HEK293 (cell line): Measurements from ENCODE around the gene AKIP1.

ENCODE experiments used
- FEZF1 ChIP-seq: fragments of 450-650 bp; formaldehyde crosslinking; IDR thresholded peaks from 2 replicates; pipeline ENCODE4 v1.5.1; 2016; ENCODE audit warnings: missing biosample characterization, missing genetic modification characterization
- GLIS2 ChIP-seq: fragments of 450-650 bp; formaldehyde crosslinking; IDR thresholded peaks from 2 replicates; pipeline ENCODE4 v1.5.1; 2016; ENCODE audit warnings: missing biosample characterization, missing genetic modification characterization
- HOXA7 ChIP-seq: sonication (generic); formaldehyde crosslinking; IDR thresholded peaks from 2 replicates; pipeline ENCODE4 v1.8.1; 2022; ENCODE audit warnings: missing genetic modification reagents, borderline replicate concordance
- KLF10 ChIP-seq: fragments of 450-650 bp; IDR thresholded peaks from 2 replicates; pipeline ENCODE4 v1.5.1; 2018; ENCODE audit warnings: missing biosample characterization, mild to moderate bottlenecking, missing genetic modification characterization
- KLF7 ChIP-seq: fragments of 450-650 bp; formaldehyde crosslinking; IDR thresholded peaks from 2 replicates; pipeline ENCODE4 v1.5.1; 2016; ENCODE audit warnings: missing biosample characterization, missing genetic modification characterization, borderline replicate concordance
- KLF9 ChIP-seq: fragments of 450-650 bp; formaldehyde crosslinking; IDR thresholded peaks from 2 replicates; pipeline ENCODE4 v1.5.1; 2016; ENCODE audit warnings: missing biosample characterization, missing genetic modification characterization, low read depth
- MYNN ChIP-seq: fragments of 450-650 bp; formaldehyde crosslinking; IDR thresholded peaks from 2 replicates; pipeline ENCODE4 v1.5.1; 2016; ENCODE audit warnings: missing biosample characterization, missing genetic modification characterization, borderline replicate concordance
- SCRT1 ChIP-seq: fragments of 450-650 bp; formaldehyde crosslinking; IDR thresholded peaks from 2 replicates; pipeline ENCODE4 v1.5.1; 2016; ENCODE audit warnings: missing biosample characterization, missing genetic modification characterization, borderline replicate concordance
- TCF7L2 ChIP-seq: IDR thresholded peaks from 2 replicates; pipeline ENCODE4 v1.6.1; 2011; ENCODE audit warnings: low read depth, mild to moderate bottlenecking, inconsistent platforms, low read length, moderate library complexity, borderline replicate concordance
- TRIM28 ChIP-seq: IDR thresholded peaks from 2 replicates; pipeline ENCODE4 v1.6.1; 2011; ENCODE audit warnings: low read length, control low read depth, borderline replicate concordance
- ZBTB20 ChIP-seq: fragments of 450-650 bp; formaldehyde crosslinking; IDR thresholded peaks from 2 replicates; pipeline ENCODE4 v1.5.1; 2016; ENCODE audit warnings: missing biosample characterization, missing genetic modification characterization
- ZFP41 ChIP-seq: fragments of 450-650 bp; formaldehyde crosslinking; IDR thresholded peaks from 2 replicates; pipeline ENCODE4 v1.5.1; 2016; ENCODE audit warnings: missing biosample characterization, missing genetic modification characterization, borderline replicate concordance
- ZNF146 ChIP-seq: fragments of 450-650 bp; formaldehyde crosslinking; IDR thresholded peaks from 2 replicates; pipeline ENCODE4 v1.5.1; 2016; ENCODE audit warnings: missing biosample characterization, missing genetic modification characterization
- ZNF184 ChIP-seq: fragments of 450-650 bp; IDR thresholded peaks from 2 replicates; pipeline ENCODE4 v1.5.1; 2018; ENCODE audit warnings: missing biosample characterization, mild to moderate bottlenecking, missing genetic modification characterization
- ZNF23 ChIP-seq: fragments of 450-650 bp; formaldehyde crosslinking; IDR thresholded peaks from 2 replicates; pipeline ENCODE4 v1.5.1; 2016; ENCODE audit warnings: missing biosample characterization, missing genetic modification characterization, borderline replicate concordance
- ZNF302 ChIP-seq: fragments of 450-650 bp; formaldehyde crosslinking; IDR thresholded peaks from 2 replicates; pipeline ENCODE4 v1.5.1; 2016; ENCODE audit warnings: missing biosample characterization, missing genetic modification characterization, low read depth
- ZNF350 ChIP-seq: fragments of 450-650 bp; formaldehyde crosslinking; IDR thresholded peaks from 2 replicates; pipeline ENCODE4 v1.5.0; 2017; ENCODE audit warnings: missing biosample characterization, mild to moderate bottlenecking, missing genetic modification characterization
- ZNF354C ChIP-seq: fragments of 450-650 bp; formaldehyde crosslinking; IDR thresholded peaks from 2 replicates; pipeline ENCODE4 v1.5.1; 2016; ENCODE audit warnings: missing biosample characterization, missing genetic modification characterization, low read depth, borderline replicate concordance
- ZNF423 ChIP-seq: fragments of 450-650 bp; formaldehyde crosslinking; IDR thresholded peaks from 2 replicates; pipeline ENCODE4 v1.5.1; 2016; ENCODE audit warnings: missing biosample characterization, missing genetic modification characterization
- ZNF433 ChIP-seq: fragments of 450-650 bp; formaldehyde crosslinking; IDR thresholded peaks from 2 replicates; pipeline ENCODE4 v1.5.1; 2016; ENCODE audit warnings: missing biosample characterization, missing genetic modification characterization, low read depth
- ZNF501 ChIP-seq: fragments of 450-650 bp; formaldehyde crosslinking; IDR thresholded peaks from 2 replicates; pipeline ENCODE4 v1.5.1; 2016; ENCODE audit warnings: missing biosample characterization, missing genetic modification characterization
- ZNF555 ChIP-seq: fragments of 450-650 bp; formaldehyde crosslinking; conservative IDR thresholded peaks from 2 replicates; pipeline ENCODE4 v1.5.1; 2017; ENCODE audit warnings: missing biosample characterization, mild to moderate bottlenecking, missing genetic modification characterization, inconsistent platforms
- ZNF561 ChIP-seq: fragments of 450-650 bp; IDR thresholded peaks from 2 replicates; pipeline ENCODE4 v1.5.1; 2018; ENCODE audit warnings: missing biosample characterization, missing genetic modification characterization, borderline replicate concordance
- ZNF660 ChIP-seq: fragments of 450-650 bp; IDR thresholded peaks from 2 replicates; pipeline ENCODE4 v1.5.1; 2018; ENCODE audit warnings: missing biosample characterization, mild to moderate bottlenecking, missing genetic modification characterization
- ZNF777 ChIP-seq: fragments of 450-650 bp; formaldehyde crosslinking; IDR thresholded peaks from 2 replicates; pipeline ENCODE4 v1.5.1; 2017; ENCODE audit warnings: missing biosample characterization, missing genetic modification characterization, borderline replicate concordance
- ZSCAN18 ChIP-seq: fragments of 450-650 bp; formaldehyde crosslinking; IDR thresholded peaks from 2 replicates; pipeline ENCODE4 v1.5.1; 2016; ENCODE audit warnings: missing biosample characterization, missing genetic modification characterization
- TF ChIP-seq, protein P1 (sequence below): fragments of 450-650 bp; formaldehyde crosslinking; IDR thresholded peaks from 2 replicates; pipeline ENCODE4 v1.5.1; 2016; ENCODE audit warnings: missing biosample characterization, missing genetic modification characterization
- TF ChIP-seq, protein P2 (sequence below): IDR thresholded peaks from 2 replicates; pipeline ENCODE4 v1.6.1; 2011; ENCODE audit warnings: mild to moderate bottlenecking, low read depth, low read length, borderline replicate concordance
- TF ChIP-seq, protein P3 (sequence below): fragments of 450-650 bp; formaldehyde crosslinking; IDR thresholded peaks from 2 replicates; pipeline ENCODE4 v1.5.1; 2016; ENCODE audit warnings: missing biosample characterization, missing genetic modification characterization
- TF ChIP-seq, protein P4 (sequence below): fragments of 450-650 bp; formaldehyde crosslinking; IDR thresholded peaks from 2 replicates; pipeline ENCODE4 v1.5.0; 2017; ENCODE audit warnings: missing biosample characterization, missing genetic modification characterization, borderline replicate concordance

The AKIP1 gene

DNA sequence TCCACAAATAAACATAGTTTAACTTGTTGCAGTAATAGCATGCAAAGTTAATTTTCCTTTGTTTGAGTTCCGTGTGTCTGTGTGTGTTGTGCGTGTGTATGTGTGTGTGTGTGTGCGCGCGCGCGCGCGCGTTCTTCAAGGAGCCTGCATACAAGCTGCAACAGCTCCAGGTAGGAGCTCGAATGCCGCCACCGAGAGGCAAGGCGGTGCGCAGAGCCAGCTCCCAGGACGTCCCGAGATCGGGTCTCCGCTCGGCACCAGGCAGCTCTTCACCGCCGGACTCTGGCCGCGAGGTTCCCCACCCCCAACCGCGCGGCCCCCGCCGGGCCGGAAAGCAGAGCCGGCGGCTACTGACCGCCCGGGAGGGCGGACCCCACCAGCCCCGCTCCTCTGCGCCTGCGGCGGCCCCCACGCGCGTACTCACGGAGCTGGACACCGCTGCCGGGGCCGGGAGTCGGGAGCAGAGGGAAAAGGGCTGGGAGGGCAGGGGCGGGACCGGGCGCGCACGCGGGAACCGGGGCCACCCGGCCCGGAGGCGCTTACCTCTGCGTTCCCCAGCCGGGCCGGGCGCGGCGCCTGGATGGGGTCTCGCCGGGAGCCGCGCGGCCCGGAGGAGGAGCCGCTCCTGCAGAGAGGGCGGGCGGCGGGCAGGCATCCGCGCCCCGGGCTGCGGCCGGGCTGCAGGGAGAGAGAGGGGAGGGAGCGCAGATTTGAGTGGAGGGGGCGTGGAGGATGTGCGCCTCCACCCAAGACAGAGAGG is 40.4 kb upstream of the AKIP1 start (continued):
- TF ChIP-seq ZFP41 (tag by site-specific recombination) (no peak), GLIS2 (tag by site-specific recombination) (peak; percentile 86), ZBTB20 (tag by site-specific recombination) (peak; percentile 75), SCRT1 (tag by site-specific recombination) (no peak), ZNF660 (tag by site-specific recombination) (no peak), ZNF423 (tag by site-specific recombination) (no peak), TCF7L2 (no peak), ZNF555 (tag by site-specific recombination) (no peak), KLF10 (tag by site-specific recombination) (no peak), ZNF433 (tag by site-specific recombination) (no peak), KLF9 (no peak), TRIM28 (no peak), ZNF501 (no peak), HOXA7 (CRISPR knock-in tag) (no peak), ZNF777 (tag by site-specific recombination) (no peak), ZNF23 (no peak), KLF7 (no peak), ZNF561 (tag by site-specific recombination) (peak; percentile 40; the same call in 1 of the 2 replicates), MYNN (tag by site-specific recombination) (no peak), ZNF146 (tag by site-specific recombination) (no peak), ZNF184 (no peak), FEZF1 (tag by site-specific recombination) (no peak), ZNF350 (tag by site-specific recombination) (no peak), ZSCAN18 (tag by site-specific recombination) (no peak), ZNF354C (tag by site-specific recombination) (no peak), ZNF302 (tag by site-specific recombination) (no peak)
- TF ChIP-seq, protein P1, sequence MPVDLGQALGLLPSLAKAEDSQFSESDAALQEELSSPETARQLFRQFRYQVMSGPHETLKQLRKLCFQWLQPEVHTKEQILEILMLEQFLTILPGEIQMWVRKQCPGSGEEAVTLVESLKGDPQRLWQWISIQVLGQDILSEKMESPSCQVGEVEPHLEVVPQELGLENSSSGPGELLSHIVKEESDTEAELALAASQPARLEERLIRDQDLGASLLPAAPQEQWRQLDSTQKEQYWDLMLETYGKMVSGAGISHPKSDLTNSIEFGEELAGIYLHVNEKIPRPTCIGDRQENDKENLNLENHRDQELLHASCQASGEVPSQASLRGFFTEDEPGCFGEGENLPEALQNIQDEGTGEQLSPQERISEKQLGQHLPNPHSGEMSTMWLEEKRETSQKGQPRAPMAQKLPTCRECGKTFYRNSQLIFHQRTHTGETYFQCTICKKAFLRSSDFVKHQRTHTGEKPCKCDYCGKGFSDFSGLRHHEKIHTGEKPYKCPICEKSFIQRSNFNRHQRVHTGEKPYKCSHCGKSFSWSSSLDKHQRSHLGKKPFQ, result no peak
- TF ChIP-seq, protein P2, sequence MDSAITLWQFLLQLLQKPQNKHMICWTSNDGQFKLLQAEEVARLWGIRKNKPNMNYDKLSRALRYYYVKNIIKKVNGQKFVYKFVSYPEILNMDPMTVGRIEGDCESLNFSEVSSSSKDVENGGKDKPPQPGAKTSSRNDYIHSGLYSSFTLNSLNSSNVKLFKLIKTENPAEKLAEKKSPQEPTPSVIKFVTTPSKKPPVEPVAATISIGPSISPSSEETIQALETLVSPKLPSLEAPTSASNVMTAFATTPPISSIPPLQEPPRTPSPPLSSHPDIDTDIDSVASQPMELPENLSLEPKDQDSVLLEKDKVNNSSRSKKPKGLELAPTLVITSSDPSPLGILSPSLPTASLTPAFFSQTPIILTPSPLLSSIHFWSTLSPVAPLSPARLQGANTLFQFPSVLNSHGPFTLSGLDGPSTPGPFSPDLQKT, result no peak
- TF ChIP-seq, protein P3, sequence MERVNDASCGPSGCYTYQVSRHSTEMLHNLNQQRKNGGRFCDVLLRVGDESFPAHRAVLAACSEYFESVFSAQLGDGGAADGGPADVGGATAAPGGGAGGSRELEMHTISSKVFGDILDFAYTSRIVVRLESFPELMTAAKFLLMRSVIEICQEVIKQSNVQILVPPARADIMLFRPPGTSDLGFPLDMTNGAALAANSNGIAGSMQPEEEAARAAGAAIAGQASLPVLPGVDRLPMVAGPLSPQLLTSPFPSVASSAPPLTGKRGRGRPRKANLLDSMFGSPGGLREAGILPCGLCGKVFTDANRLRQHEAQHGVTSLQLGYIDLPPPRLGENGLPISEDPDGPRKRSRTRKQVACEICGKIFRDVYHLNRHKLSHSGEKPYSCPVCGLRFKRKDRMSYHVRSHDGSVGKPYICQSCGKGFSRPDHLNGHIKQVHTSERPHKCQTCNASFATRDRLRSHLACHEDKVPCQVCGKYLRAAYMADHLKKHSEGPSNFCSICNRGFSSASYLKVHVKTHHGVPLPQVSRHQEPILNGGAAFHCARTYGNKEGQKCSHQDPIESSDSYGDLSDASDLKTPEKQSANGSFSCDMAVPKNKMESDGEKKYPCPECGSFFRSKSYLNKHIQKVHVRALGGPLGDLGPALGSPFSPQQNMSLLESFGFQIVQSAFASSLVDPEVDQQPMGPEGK (tag by site-specific recombination), result peak; percentile 15; the same call in 1 of the 2 replicates
- TF ChIP-seq, protein P4, sequence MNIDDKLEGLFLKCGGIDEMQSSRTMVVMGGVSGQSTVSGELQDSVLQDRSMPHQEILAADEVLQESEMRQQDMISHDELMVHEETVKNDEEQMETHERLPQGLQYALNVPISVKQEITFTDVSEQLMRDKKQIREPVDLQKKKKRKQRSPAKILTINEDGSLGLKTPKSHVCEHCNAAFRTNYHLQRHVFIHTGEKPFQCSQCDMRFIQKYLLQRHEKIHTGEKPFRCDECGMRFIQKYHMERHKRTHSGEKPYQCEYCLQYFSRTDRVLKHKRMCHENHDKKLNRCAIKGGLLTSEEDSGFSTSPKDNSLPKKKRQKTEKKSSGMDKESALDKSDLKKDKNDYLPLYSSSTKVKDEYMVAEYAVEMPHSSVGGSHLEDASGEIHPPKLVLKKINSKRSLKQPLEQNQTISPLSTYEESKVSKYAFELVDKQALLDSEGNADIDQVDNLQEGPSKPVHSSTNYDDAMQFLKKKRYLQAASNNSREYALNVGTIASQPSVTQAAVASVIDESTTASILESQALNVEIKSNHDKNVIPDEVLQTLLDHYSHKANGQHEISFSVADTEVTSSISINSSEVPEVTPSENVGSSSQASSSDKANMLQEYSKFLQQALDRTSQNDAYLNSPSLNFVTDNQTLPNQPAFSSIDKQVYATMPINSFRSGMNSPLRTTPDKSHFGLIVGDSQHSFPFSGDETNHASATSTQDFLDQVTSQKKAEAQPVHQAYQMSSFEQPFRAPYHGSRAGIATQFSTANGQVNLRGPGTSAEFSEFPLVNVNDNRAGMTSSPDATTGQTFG (tag by site-specific recombination), result no peak
